Effector CD4-positive, alpha-beta T cell (primary cell): ENCODE data around the gene IL1RAPL1.

Experiments used
- DNase-seq: peaks from one replicate; pipeline ENCODE4 v3.0.0-alpha.2; 2020

The IL1RAPL1 gene

DNA sequence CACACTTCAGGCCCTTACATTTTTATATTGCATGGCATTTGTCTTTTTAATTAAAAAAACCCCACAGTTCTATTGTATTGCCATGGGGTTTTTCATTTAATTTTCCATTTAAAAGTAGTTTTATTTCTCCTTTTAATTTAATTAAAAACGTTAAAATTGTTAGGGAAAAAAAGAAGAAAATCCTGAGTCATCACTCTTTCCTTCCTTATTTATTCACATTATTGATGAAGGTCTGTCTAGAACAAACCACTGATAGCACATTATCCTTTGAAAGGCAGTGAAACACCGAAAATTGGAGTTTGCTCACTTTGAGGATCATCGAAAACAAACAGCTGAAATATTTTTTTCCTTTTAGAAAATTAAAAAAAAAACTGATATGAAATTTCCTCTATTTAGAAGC lies 868.5 kb downstream of the IL1RAPL1 start:
- no peak for DNase-seq

DNA sequence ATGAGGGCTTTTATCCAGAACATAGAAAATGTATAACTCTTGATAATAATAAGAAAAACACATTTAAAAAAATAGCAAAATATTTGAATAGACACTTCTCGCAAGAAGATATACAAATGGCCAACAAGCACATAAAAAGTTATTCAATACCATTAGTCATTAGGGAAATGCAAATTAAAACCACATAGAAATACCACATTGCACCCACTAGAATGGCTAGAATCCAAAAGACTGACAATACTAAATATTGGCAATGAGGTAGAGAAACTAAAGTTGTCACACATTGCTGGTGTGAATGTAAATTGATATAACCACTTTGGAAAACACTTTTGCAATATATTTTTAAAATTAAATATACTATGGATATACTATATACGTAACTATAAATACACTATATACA lies 873.8 kb downstream of the IL1RAPL1 start:
- no peak for DNase-seq

DNA sequence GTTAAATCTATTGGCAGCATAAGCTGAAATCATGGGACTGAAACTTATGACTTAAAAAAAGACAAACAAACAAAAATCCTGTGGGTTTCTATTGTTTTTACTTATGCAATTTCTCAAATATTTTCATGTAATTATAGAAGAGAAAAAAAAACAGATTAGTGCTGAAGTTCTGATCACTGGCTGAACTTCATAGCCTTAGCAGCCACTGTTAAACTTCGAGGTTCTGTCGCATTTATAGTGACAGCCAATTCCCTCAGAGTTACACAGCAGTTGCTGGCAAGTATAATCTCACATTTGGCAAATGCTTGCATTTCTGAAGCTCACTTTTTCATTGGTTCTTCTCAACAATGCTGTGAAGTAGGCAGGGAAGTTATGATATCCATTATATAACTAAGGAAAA lies 879.2 kb downstream of the IL1RAPL1 start:
- no peak for DNase-seq

DNA sequence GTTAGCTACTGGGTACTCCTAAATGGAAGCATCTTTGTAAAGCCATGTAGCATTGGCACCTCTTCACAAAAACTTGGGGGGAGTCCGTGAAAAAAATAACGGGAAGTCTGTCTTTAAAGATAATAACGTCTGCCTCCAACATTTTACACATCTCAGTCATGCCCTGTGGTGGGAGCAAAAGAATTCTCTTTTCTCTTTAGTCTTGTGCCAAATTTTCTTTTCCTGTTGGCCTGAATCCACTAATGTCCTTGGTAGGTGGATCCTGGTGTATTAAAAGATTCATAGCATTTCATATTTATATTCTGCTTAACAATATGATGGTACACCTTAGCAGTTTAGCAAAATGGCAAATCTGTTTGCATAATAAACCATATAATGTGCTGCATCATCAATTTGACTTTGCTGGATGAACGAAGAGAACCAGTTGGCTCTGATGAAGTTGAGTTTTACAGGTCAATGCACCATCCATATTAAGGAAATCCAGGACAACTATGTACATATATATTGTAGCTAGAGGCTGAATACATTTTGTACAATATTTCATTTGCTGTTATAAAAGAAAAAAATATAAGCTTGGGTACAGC lies 881.8 kb downstream of the IL1RAPL1 start:
- no peak for DNase-seq

DNA sequence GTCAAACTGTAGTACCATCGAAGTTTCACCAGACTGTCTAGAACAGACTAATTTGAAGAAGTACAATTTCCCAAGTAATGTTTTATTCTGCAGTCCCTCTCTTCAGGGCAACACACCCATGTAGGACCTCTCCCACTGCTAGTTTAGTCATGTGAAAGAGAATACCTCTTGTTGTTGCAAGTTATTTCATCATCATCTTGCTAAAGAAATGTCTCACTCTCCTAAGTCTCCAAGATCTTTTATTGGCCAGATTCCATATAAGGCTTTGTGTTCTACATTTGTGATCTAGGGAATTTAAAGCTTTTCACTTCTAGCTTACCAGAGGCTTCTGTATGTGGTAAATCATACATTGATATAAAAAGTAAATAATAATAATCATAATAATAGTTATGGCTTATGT lies 882.8 kb downstream of the IL1RAPL1 start:
- no peak for DNase-seq

DNA sequence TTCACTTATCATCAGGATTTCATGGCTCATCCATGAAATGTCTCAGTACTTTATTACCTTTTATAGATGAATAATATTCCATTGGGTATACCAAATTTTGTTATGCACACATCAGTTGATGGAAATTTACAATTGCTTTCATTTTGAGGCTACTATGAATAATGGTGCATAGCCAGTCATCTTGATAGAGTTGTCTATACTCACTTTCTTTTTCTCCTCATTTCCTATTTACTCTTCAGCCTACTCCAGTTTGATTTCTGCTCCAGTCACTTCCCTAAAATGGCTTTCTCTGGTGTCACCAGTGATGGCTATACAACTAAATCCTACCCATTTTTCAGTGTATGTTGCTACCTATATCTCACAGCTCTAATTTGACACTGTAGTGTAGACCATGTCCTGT lies 884.6 kb downstream of the IL1RAPL1 start:
- no peak for DNase-seq

DNA sequence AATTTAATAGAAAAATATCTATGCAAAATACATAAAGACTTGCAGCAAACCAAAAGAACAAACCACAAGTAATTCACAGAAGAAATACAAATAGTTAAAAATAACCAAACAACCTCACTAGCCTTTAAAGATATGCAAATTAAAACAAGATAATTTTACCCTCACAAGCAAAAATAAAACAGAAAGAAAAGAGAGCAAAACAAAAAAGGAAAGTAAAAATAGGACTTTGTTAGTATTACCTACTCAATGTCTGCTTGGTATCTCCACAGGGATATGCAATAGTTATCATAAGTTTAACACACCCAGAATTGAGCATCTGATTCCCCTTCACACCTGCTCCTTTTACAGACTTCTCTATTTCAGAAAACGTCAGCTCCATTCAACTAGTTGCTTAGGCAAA lies 890.6 kb downstream of the IL1RAPL1 start:
- no peak for DNase-seq

DNA sequence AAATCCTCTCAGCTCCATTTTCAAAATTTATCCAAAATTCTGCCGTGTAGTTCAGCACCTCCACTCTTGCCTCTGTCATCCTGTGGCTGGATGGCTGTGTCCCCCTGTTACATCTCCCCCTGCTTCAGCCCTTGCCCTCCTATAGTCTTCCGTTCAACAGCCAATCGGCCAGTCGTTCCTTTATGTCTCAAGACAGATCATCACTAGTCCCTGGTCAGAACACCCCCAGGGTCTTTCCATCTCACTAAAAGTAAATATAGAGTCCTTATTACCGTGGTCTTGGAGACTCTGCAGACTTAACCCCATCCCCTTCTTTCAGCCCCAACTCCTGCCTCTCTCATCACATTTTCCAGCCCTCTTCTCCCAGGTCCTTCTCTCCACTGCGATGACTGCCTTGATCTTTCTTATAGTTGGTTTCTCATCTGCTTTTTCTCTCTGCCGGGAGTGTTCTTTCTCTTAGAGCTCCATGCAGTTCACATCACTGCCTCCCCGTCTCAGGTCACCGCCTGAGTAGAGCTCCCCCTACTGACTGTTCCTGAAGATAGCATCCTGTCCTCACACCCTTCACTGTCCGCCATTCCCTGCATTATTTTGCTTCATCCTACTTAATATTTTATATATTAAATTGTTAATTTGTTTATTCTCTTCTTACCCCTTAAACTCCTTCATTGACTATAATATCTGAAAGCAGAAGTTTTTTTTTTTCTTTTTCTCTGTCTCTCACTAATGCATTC lies 891.3 kb downstream of the IL1RAPL1 start:
- no peak for DNase-seq

DNA sequence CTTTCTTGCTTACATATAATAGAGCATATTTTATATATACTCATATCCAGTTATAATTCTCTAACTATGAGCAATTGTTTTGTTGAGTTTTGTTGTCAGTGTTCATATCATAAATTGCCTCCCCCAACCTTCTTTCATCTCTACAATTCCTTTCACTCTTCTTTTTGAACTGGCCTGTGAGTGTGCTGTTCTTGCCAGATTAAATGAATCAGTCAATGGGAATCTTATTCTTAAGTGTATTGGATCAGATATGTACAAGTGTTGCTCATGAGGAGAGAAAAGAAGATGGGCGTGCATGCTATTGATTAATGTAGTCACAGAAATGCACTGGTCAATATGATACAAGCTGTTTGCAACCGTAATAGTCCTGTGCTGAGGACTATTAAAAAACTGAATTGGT lies 900.0 kb downstream of the IL1RAPL1 start:
- no peak for DNase-seq

DNA sequence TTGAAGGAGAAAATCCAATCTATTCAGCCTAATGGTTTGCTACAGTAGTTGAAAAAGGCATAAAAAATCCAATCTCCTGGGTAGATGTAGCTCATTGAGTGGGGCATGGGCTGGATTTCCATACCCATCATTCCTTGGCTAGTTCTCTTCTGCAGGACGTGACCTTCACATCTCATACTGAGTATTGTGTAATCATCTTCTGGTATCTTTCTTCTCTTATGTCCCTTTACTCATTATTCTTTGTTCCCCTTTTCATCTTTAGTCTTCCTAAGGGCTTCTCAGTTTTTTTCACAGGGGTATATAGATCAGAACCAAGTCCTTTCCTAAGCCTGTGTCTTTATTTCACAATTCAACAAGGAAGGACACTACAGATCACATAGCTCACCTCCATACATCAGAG lies 900.5 kb downstream of the IL1RAPL1 start:
- no peak for DNase-seq

DNA sequence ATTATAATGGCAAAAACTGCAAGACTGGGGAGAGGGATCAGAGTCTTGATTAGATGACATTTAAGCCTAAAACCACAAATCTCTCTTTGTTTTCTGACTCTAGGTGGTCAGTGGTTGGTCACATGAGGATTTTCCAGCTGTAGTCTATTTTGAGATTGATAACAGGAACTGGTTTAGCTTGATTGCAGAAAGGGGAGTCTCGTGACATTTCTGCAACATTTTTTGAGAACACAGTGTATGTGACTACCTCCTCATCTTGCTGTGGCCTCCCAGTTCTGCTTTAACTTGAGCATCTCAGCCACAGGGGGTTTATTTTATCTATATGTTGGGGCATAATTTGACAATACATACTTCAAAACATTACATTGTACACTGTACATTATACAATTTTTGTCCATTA lies 901.7 kb downstream of the IL1RAPL1 start:
- no peak for DNase-seq

DNA sequence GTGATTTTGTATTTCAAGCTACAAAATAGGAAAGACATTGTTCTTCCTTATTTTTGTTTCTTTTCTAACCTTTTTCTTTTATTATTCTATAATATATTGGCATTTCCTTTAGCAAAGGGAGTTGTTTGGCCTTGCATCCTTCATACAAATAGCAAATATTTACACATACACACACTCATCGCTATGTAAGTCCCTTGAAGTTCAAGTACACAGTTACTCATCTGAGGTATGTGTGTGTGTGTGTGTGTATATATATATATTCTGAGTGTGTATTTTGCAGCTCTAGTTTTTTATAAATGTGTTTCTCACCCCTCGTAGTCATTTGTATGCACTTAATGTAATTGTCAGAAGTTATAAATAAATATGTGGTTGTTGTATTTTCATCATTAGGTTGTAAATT lies 903.4 kb downstream of the IL1RAPL1 start:
- no peak for DNase-seq

DNA sequence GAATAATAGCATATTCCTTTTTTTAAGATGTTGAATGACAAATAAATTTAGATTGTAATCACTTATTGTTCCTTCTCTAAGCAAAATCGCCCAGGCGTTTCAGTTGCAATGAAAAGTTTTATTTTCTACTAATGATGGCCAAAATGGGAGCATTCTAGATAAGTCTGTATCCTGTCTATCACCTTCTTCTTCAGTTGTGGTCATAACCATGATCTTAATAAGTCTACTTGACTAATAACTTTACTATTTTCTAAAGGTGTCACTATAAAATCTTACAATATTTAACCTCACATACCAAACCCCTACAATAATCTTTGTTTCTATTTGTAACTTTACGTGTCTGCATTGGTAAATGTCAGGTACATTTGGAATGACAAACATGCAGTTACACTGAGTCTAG lies 904.4 kb downstream of the IL1RAPL1 start:
- DNase-seq = no peak

DNA sequence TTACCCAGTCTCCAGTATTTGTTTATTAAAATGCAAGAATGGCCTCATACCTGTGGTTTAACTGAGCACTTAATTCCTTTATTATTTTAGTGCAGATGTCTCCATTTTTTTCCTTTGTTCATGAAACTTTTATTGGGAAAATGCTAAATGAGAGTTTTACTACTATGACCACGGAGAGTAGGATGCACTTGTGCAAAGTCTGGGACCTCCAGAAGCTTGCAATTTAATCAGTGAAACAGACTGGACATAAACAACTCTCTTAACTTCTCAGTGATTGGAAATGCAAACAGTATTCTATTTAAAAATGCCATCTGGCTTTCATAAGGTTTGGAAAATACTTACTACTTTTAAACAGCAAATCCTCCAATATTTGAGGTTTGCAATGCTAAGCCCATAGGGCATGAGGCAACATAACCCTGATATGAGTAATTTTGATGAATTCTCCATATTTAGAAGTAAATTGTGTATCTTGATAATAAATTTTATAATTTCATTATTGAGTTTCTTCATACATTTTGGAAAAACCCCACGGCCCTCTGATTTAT lies 909.5 kb downstream of the IL1RAPL1 start:
- DNase-seq = no peak

DNA sequence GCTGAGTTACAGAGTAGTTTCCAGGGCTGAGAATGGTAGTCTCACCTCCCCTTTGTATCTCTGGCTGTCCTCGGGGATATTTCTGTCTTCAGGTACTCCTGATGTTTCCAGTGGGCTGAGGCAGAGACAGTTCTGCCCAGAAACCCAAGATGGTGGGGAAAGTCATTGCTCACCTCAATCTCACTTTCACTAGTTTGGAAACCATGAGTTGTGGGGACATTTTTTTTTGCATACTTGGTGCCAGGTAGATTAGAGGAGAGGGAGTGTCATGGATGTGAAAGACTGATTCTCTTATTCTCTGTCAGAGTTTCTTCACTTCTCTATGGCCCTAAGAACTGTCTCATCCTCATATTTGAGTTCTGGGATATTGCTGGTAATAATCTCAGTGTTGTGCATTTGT lies 919.5 kb downstream of the IL1RAPL1 start:
- DNase-seq = no peak

DNA sequence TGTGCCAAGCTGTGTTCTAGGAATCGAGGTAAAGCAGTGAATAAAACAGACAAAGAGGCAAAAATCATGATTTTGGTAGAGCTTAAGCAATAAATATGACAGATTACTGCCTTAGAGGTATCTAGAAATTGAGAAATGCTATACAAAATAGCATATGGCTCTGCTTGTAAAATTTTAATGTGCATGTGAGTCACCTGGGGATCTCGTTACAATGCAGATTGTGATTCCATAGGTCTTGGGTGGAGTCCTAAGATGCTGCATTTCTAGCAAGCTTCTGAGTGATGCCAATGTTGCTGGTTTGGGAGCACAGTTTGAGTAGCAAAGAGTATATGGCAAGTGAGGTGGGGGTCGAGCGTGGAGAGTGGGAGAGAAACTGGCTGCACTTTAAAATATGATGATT lies 930.9 kb downstream of the IL1RAPL1 start:
- DNase-seq = no peak

DNA sequence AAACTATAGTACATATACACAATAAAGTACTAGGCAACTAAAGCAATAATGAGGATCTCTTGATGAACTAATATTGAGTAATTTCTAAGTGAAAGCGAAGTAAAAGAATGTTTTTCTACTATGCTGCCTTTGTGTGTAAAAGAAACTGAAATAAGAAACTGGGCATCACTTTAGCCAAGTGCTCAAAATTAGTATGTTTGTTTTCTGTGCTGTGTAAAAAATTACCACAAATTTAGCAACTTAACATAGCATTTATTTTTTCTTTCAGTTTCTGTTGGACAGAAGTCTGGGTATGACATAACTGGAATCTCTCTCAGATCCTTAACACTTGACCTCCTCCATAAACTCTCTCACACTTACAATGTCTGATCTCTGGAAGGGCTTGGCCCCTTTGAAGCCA lies 941.0 kb downstream of the IL1RAPL1 start:
- DNase-seq = no peak

DNA sequence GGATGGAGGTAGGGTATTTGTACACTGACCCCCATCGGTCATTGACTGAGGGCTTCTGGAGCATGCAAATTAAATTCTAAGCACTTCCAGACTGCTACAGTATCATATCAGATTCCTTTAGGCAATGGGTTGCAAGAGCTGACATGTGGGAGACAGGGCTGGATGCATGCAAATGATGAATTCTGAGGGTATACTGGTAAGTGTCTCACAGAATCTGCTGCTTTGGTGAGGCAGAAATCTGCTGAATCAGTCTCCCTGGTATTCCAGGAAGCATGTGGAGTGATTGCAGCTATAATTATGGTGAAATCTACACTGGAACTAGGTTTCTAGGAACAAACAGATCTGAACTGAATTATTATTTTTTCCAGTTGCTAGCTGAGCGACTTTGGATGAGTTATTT lies 943.3 kb downstream of the IL1RAPL1 start:
- DNase-seq = no peak

DNA sequence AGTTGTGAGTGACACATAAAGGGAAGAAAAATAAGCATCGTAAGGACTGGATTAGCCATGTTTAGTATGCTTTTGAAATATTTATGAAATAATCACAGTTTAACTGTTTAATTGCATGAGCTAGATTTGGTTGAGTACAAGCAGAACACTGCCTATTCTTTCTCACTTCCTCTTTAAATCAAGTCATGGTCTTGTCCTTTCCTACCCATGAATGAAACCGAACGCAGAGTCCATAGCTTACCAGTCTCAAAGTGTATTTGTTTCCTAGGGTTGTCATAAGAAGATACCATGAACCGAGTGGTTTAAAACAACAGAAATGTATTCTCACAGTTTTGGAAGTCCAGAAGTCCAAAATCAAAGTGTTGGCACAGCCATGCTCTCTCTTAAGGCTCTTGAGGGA lies 944.1 kb downstream of the IL1RAPL1 start:
- no peak for DNase-seq

DNA sequence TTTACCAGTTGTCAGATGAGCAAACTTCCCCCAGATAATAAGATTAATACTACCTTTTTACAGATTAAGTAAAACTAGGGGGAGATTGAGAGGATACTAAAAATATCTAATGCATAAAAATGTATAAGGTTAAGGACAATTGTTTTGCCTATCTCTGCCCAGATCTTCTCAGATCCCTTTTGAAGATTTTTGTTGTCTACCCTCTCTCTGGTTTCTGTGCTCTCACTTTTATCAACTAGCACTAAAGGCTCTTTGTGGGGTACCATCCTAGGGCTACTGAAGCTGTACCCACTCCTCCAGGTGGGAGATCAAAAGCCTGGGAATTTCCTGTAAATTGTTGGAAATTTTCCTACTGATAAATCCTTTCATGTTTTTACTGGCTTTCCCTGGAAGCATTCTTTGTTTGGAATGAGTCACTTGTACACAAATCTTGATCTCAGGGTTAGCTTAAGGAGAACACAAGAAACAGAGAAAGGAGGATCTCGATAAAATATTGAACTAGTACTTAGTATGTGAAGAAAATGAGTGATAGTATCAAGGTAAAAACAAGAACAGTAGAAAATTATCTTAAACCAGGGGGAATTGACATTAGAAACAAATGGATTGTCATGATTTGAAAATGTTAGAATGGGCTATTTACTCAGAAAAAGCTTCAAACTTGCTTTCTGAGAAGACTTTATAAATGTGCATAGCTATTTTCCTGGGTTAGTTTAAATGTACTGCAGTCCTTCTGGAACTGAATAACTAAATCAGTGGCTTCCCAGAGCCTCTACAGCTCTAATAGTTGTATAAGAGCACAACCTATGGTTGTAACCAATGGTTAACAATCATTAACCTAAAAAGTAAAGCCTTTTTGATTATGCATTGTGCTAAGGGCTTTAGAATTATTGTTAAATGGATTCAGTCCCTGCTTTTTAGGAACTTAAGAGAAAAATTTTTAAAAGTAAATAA lies 948.2 kb downstream of the IL1RAPL1 start:
- DNase-seq = no peak

DNA sequence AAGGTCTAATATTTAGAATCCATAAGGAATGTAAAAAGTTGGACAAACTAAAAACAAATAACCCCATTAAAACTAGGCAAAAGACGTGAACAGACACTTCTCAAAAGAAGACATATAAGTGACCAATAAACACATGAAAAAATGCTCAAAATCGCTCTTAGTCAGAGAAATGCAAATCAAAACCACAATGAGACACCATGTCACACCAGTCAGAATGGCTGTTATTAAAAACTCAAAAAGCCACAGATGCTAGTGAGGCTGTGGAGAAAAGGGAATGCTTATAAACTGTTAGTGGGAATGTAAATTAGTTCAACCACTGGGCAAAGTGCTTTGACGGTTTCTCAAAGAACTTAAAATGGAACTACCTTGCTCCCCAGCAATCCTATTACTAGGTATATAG lies 953.8 kb downstream of the IL1RAPL1 start:
- DNase-seq = no peak

DNA sequence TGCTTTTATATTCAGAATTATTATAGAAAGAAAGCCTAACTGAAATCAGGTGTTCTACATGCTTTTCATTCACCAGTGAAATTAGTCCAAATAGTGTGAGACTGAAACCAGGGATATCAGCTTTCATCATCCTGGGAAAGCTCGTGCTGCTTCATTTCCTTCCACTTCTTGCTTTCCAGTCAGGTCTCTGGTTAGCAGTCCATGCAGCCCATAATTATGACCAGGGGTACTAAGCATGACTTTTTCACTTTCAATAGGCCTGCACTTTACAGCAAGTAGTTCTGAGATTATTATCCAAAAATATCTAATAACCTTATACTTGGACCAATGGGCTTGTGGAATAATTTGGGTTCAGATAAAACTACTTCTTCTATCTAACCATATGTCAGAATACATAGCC lies 954.9 kb downstream of the IL1RAPL1 start:
- DNase-seq = no peak

DNA sequence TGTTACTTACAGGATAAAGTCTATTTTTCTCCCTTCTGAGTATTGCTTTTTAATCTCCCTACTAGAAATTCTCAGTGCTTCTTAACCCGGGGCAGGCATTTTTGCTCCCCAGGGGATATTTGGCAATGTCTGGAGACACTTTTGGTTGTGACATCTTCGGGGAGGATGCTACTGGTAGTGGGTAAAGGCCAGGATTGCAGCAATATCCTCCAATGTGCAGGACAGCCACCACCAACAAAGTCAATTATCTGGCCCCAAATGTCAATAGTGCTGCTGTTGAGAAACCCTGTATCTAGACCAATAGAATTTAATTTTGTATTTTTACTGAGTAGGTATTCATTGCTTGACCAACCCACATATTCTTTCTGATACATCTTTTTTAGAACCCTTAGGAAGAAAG lies 958.6 kb downstream of the IL1RAPL1 start:
- no peak for DNase-seq

DNA sequence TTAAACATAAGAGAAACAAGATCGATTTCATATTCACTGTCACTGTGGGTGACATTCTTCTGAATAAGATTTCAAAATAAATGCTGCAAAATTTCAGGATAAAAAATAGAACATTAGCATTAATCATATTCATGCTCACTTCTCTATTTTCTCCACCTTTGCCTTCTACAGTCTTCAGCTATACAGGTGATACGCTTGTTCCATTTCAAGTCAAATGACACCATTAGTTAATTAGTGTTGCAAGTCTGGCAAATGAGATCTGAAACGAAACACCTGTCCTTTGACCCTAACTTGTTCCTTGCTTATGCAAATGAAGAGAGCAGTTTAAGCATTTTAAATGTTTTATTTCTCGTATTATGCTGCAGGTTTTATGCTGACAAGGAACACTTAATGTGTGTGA lies 960.6 kb downstream of the IL1RAPL1 start:
- DNase-seq = no peak
